LNCaP clone FGC (cell line): Measurements from ENCODE around the gene KATNBL1.
A peak's percentile ranks its signal among the peaks of the same experiment; 100 is the strongest.

Source experiments
- DNase-seq: peaks from one replicate; pipeline ENCODE4 v3.0.0-alpha.2; 2011; ENCODE audit warnings: low read depth
- H3K4me3 ChIP-seq: 2 replicates; pipeline ENCODE4 v1.5.1; 2011; ENCODE audit warnings: mild to moderate bottlenecking, low read depth, low read length, control low read depth
- TF ChIP-seq, protein P1 (sequence below): IDR thresholded peaks from 2 replicates; pipeline ENCODE4 v1.5.1; 2012; ENCODE audit warnings: mild to moderate bottlenecking; ENCODE audit not compliant: control insufficient read depth, insufficient read depth; ENCODE audit errors: extremely low read depth

The KATNBL1 gene

DNA sequence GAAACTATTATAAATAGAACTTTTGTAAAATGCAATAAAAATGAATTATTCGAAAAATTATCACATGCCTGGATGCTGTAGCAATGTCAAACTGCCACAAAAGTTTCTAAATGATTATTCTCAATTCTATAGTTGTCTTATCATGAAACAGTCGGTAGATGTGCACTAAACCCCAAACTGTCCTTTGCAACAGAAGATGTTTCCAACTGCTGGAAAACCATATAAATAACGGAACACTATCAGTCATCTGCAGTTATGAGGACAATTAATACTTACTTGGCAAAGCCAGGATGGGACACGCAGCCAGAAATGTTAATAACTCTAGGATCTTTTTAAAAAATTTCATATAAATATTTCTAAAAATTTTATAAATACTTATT is 32.4 kb upstream of the KATNBL1 start:
- no peak for DNase-seq
- no peak overlapping the region for H3K4me3 ChIP-seq
- TF ChIP-seq, protein P1, sequence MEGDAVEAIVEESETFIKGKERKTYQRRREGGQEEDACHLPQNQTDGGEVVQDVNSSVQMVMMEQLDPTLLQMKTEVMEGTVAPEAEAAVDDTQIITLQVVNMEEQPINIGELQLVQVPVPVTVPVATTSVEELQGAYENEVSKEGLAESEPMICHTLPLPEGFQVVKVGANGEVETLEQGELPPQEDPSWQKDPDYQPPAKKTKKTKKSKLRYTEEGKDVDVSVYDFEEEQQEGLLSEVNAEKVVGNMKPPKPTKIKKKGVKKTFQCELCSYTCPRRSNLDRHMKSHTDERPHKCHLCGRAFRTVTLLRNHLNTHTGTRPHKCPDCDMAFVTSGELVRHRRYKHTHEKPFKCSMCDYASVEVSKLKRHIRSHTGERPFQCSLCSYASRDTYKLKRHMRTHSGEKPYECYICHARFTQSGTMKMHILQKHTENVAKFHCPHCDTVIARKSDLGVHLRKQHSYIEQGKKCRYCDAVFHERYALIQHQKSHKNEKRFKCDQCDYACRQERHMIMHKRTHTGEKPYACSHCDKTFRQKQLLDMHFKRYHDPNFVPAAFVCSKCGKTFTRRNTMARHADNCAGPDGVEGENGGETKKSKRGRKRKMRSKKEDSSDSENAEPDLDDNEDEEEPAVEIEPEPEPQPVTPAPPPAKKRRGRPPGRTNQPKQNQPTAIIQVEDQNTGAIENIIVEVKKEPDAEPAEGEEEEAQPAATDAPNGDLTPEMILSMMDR, result no peak

DNA sequence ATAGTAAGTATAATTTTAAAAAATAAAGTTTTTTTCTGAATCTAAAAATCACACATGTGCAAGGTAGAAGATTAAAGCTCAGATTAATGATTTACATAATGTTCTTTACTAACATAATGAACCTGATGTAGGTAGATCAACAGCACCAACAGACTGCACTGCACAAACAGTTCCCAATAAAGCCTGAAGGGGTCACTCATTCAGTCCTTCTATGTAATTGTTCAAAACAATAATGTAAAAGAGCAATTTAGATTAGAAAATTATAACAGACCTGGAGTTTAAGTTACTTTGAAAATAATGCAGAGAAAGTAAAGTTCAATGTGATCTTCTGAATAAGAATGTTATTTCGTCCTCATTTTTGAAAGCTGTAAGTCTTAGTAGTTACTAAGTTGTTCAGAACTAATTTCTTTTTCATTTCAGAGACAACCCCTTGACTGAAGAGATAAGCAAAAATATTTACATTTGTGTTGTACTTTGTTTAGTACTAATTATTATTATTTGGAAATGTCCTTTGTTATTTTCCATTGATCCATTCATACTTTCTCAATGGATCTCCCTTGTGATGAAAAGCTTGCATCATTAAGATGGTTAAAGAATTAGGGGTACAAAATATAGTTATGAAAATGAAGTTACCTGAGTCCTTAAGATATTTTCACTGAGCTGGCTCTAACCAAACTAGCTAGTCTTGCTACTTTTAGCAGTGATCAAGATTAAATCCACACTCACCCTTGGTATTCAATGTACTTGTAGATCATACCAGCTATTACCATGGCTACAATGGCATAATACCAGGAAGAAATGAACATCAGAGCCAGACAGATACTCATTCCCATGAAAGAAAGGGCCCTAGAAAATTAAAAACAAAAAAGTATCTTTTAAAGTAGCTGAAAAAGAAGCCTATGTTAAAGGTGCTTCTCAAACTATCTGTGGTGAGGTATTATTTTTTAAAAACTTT is 31.8 kb upstream of the KATNBL1 start:
- no peak overlapping the region for H3K4me3 ChIP-seq
- no peak for DNase-seq
- TF ChIP-seq, protein P1, result peak; percentile 68

DNA sequence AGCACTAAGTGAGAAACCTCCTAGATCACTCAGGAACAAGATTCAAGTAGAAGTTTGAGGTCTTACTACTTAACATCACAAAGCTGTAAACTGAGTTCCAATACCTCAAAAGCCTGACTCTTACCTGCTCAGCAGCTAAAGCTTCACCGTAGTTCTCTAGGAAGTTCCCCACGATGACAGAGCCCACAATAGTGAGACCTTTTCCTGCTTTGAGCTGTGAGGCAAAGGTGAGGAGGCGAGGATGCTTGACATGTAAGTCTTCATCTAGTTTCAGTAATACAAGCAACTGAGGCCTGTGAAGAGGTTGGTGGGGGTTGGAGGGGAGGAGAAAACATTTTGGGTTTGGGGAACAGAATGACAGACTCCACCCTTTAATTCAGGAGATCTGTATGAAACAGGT is 30.6 kb upstream of the KATNBL1 start:
- no peak for DNase-seq

DNA sequence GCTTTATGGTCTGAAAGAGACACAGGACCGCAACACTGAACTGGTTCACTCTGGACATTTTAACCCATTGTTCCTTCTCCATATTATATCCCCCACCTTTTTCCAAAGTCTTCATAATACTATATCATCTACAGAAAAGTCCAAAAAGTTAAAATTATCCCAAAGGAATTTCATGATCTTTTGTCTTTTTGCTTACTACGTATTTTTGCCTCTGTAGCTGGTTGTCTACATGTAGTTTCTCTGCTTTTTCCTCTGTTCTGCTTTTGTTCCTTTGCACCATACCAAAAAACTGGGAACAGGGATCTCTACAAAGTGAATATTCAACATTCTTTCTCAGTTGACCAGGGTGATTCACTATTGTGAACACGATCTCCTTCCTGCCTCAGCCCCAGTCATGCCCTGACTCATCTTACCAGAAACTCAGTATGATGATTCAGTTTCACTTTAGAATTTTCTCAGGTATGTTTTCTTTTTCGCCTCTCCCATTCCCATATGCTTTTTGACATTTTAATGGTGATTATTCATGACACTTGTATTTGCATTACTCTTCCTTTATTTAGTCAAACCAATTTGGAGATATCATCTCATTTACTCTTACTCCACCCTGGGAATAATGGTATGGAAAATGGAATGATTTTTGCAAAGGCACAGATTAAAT is 29.4 kb upstream of the KATNBL1 start:
- TF ChIP-seq, protein P1, result no peak
- no peak for DNase-seq
- H3K4me3 ChIP-seq, result no peak overlapping the region

More for the DNA sequence above, 30.6 kb upstream of the KATNBL1 start:
- TF ChIP-seq, protein P1, result no peak
- no peak overlapping the region for H3K4me3 ChIP-seq

GRCh38 chr15:34233614-34234013 is 23.7 kb upstream of the KATNBL1 start:
- H3K4me3 ChIP-seq, result no peak overlapping the region
- DNase-seq, result no peak
- TF ChIP-seq, protein P1, result no peak

DNA sequence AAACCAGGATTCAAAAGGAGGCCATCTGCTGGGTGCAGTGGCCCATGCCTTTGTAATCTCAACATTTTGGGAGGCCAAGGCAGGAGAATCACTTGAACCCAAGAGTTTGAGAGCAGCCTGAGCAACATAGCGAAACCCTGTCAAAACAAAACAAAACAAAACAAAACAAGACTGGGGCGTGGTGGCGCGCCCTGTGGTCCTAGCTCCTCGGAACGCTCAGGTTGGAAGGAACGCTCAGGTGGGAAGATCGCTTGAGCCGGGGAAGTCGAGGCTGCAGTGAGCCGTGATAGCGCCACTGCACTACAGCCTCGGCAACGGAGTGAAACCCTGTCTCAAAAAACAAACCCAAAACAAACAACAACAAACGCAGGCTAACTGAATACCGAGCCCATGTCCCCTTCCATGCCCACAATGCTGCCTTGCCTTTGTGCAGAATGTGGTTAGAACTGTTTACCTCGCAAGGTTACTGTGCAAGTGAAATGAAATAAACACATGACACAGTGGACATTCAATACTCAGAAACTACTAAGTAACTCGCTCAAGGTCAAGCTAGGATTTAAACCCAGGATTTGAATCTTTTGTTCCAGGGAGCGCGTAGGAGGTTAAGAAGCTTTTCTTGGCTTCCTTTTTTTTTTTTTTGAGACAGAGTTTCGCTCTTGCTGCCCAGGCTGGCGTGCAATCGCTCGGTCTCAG is 14.2 kb upstream of the KATNBL1 start:
- DNase-seq, result no peak
- TF ChIP-seq, protein P1, result no peak

More for the DNA sequence above, 14.2 kb upstream of the KATNBL1 start:
- H3K4me3 ChIP-seq, result peak overlapping the region; percentile 77
